ENCODE measurements around the gene COL4A2.
"Not testable (repeated sequence)": the region's sequence is repeated elsewhere in the genome, so short reads cannot be mapped to it uniquely, and the experiment has no call there.

The COL4A2 gene

DNA sequence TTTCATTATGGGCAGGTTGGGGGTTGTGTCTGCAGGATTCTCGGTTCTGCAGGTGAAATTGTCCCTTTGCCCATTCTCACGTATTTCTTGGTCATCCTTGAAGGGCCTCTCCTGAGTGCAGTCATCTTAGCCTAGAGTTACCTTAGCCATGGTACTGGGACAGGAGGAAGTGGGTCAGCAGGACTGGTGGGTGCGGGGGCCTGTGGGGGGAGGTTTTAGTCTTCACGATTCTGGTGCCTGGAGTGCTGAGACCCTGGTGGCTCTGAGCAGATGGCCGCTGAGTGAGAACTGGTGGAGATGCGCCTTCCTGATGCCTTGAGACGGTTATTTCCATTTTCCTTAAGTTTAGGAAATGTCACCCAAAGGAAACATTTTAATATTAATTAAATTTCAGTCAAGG, 11.8 kb downstream of the COL4A2 start:
- ATAC-seq (replicated peaks) (no peak), DNase-seq (no peak)
- H3K27me3 Mint-ChIP-seq, result peaks cover 28 to 61% of the 10 kb centered on the region in 2 donors
- H3K27ac Mint-ChIP-seq, result no peak overlapping the region
- no peak overlapping the region for H3K4me3 Mint-ChIP-seq
- H3K36me3 Mint-ChIP-seq (ENCODE audit: insufficient read depth), result no peaks in the 10 kb centered on the region
- H3K4me1 Mint-ChIP-seq (ENCODE audit: low read depth in 2 of 2), result no peaks in the 10 kb centered on the region
- no peaks in the 10 kb centered on the region for H3K9me3 Mint-ChIP-seq

- no peak for DNase-seq
- Mint-ChIP-seq H3K27ac (no peak overlapping the region), H3K27me3 (peaks cover 27 to 66% of the 10 kb centered on the region in 2 donors), H3K36me3 (ENCODE audit: insufficient read depth) (no peaks in the 10 kb centered on the region), H3K9me3 (no peaks in the 10 kb centered on the region), H3K4me1 (ENCODE audit: low read depth in 2 of 2) (no peaks in the 10 kb centered on the region), H3K4me3 (no peak overlapping the region)
- no peak for ATAC-seq (replicated peaks)
Measured at GRCh38 chr13:110319397-110319773, 12.3 kb downstream of the COL4A2 start.

DNA sequence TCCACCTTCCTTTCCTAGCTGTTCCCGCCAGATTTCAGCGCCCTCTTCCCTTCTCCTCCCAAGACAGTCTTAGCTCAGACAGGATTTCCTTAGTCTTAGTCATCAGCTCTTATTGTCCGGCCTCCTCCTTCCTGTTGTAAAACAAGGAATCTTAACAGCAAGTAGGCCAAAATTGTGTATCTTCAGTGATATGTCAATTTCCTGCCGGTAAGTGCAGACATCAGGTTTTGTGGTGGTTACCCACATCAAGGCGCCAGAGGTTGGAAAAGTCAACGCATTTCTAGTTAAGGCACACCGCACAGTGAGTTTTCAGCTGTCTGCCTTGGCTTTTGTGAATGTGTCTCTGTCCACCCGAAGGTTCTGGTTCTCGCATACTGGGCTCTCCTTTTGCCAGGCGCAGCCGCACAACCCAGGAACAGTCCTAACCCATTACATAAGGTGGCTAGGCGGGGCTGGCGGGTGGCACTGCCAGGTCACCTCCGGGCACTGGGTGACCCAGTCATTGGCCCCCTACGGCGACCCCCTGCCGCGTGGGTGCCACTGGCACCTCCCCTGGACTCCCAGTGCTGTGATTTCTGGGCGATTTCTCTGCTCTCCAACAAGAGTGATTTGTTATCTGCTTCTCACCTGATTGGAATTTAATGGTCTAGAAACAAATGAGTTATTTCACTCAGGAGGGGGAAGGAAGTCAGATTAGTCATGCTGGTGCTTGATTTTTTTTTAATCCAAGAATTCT, 12.9 kb downstream of the COL4A2 start:
- Mint-ChIP-seq H3K36me3 (ENCODE audit: insufficient read depth) (no peaks in the 10 kb centered on the region), H3K27ac (no peak overlapping the region)

DNA sequence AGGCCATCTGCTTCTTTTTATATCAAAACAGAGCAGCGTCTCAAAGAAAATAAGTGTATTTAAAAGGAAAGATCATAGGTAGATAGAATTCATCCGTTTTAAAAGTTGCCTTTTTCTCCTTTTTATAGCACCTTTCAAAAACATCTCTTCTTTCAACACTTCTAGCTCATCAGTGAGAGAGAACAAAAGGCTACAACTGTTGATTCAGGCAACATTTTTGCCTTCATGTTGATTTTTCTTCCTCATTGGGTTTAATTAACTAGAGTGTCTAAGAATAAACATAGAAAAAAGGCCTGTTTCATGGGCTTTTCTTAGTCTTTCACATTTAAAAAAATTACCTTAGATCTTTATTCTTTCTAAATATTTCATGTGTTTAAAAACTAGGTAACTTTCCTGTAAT, 13.6 kb downstream of the COL4A2 start:
- no peak overlapping the region for H3K27ac Mint-ChIP-seq
- no peak overlapping the region for H3K4me3 Mint-ChIP-seq
- no peaks in the 10 kb centered on the region for H3K4me1 Mint-ChIP-seq (ENCODE audit: low read depth in 2 of 2)
- ATAC-seq (replicated peaks), result no peak
- DNase-seq, result no peak
- H3K9me3 Mint-ChIP-seq, result no peaks in the 10 kb centered on the region
- no peaks in the 10 kb centered on the region for H3K36me3 Mint-ChIP-seq (ENCODE audit: insufficient read depth)
- peaks cover 37 to 79% of the 10 kb centered on the region in 2 donors for H3K27me3 Mint-ChIP-seq

More for the DNA sequence above, 12.9 kb downstream of the COL4A2 start:
- no peak for ATAC-seq (replicated peaks)
- Mint-ChIP-seq H3K4me3 (no peak overlapping the region), H3K9me3 (no peaks in the 10 kb centered on the region), H3K27me3 (peaks cover 33 to 72% of the 10 kb centered on the region in 2 donors), H3K4me1 (ENCODE audit: low read depth in 2 of 2) (no peaks in the 10 kb centered on the region)
- DNase-seq, result no peak

DNA sequence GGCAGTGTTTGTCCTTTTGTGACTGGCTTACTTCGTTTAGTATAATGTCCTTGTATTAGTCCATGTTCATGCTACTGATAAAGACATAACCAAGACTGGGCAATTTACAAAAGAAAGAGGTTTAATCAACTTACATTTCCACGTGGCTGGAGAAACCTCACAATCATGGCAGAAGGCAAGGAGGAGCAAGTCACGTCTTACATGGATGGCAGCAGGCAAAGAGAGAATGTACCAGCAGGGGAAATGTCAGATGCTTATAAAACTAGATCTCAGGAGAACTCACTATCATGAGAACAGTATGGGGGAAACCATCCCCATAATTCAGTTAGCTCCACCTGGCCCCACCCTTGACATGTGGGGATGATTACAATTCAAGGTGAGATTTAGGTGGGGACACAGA, 14.5 kb downstream of the COL4A2 start:
- H3K27me3 Mint-ChIP-seq, result peaks cover 43 to 86% of the 10 kb centered on the region in 2 donors
- H3K9me3 Mint-ChIP-seq; ATAC-seq (replicated peaks); DNase-seq; H3K4me1 Mint-ChIP-seq (ENCODE audit: low read depth in 2 of 2); H3K36me3 Mint-ChIP-seq (ENCODE audit: insufficient read depth); H3K4me3 Mint-ChIP-seq; H3K27ac Mint-ChIP-seq: not testable (repeated sequence)

- Mint-ChIP-seq H3K4me1 (ENCODE audit: low read depth in 2 of 2) (peaks cover 0 to 1% of the 10 kb centered on the region in 2 donors), H3K4me3 (no peak overlapping the region), H3K36me3 (ENCODE audit: insufficient read depth) (no peaks in the 10 kb centered on the region), H3K27ac (no peak overlapping the region), H3K27me3 (peaks cover 50 to 86% of the 10 kb centered on the region in 2 donors), H3K9me3 (no peaks in the 10 kb centered on the region)
- no peak for DNase-seq
- no peak for ATAC-seq (replicated peaks)
Measured at GRCh38 chr13:110322126-110322827, 15.2 kb downstream of the COL4A2 start.

DNA sequence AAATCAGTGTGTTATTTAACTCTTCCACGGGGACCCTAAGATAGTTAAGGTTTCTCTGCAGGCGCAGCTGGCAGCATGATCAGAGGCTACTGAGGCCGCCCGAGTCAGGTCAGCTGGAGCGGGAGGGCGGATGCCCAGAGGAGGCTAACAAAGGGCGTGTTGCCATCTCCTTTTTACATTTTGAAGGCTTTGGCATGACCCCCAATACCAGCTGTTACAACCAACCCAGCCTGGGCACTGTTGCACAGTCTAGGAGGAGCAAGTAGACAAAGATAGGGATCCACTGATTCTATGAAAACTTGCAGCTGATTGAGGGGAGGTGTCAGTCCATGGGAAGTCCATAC, 15.7 kb downstream of the COL4A2 start:
- no peak overlapping the region for H3K4me3 Mint-ChIP-seq
- no peak overlapping the region for H3K27ac Mint-ChIP-seq
- ATAC-seq (replicated peaks) (no peak), DNase-seq (no peak)
- peaks cover 51 to 87% of the 10 kb centered on the region in 2 donors for H3K27me3 Mint-ChIP-seq
- H3K4me1 Mint-ChIP-seq (ENCODE audit: low read depth in 2 of 2), result peaks cover 0 to 1% of the 10 kb centered on the region in 2 donors
- no peaks in the 10 kb centered on the region for H3K36me3 Mint-ChIP-seq (ENCODE audit: insufficient read depth)
- H3K9me3 Mint-ChIP-seq, result no peaks in the 10 kb centered on the region

DNA sequence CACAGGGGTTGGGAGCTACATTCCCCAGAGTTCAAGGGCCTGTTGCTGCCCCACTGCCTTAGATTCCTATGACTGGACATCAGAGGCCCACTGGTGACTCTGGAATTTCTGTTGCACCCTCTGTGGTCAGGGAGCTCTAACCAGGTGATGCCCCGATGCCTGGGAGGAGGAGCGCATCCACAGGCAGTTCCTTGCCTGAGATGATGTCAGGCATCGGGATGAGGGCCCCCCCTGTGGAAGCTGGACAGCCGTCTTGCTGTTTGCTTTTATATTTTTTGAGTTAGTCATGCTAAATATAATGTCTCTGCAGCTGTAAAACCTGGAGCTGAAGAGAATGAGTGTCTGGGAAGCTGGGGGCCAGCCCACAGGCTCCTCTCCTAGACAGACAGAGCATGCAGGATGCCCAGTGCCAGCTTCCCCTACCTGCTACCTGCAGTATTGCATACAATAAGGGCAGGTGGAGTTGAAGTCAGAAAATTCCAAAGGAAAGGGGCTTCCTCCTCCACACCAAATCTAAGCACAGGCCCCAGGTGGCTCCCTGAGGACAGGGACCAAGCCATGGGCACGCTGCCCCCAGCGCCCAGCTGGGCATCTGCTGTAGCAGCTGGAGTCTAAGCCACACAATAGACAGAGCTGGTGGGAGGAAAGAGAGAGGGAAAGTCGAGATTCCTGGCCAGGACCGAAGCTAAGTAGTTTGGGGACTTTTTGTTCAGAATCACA, 16.2 kb downstream of the COL4A2 start:
- Mint-ChIP-seq H3K27me3 (peaks cover 51 to 87% of the 10 kb centered on the region in 2 donors), H3K4me1 (ENCODE audit: low read depth in 2 of 2) (peaks cover 0 to 1% of the 10 kb centered on the region in 2 donors), H3K4me3 (no peak overlapping the region), H3K9me3 (no peaks in the 10 kb centered on the region), H3K36me3 (ENCODE audit: insufficient read depth) (no peaks in the 10 kb centered on the region), H3K27ac (no peak overlapping the region)
- no peak for DNase-seq
- ATAC-seq (replicated peaks), result no peak

- Mint-ChIP-seq H3K27ac (no peak overlapping the region), H3K36me3 (ENCODE audit: insufficient read depth) (no peaks in the 10 kb centered on the region), H3K4me1 (ENCODE audit: low read depth in 2 of 2) (peaks cover 0 to 1% of the 10 kb centered on the region in 2 donors), H3K9me3 (no peaks in the 10 kb centered on the region), H3K4me3 (no peak overlapping the region), H3K27me3 (peaks cover 47 to 79% of the 10 kb centered on the region in 2 donors)
- DNase-seq (no peak), ATAC-seq (replicated peaks) (no peak)
Measured at GRCh38 chr13:110324026-110324749, 17.1 kb downstream of the COL4A2 start.

GRCh38 chr13:110326263-110326904, 19.3 kb downstream of the COL4A2 start:
- Mint-ChIP-seq H3K4me3 (no peak overlapping the region), H3K27me3 (peaks cover 45 to 79% of the 10 kb centered on the region in 2 donors), H3K27ac (no peak overlapping the region), H3K4me1 (ENCODE audit: low read depth in 2 of 2) (peaks cover 0 to 1% of the 10 kb centered on the region in 2 donors), H3K9me3 (no peaks in the 10 kb centered on the region), H3K36me3 (ENCODE audit: insufficient read depth) (no peaks in the 10 kb centered on the region)
- no peak for DNase-seq
- ATAC-seq (replicated peaks), result no peak

DNA sequence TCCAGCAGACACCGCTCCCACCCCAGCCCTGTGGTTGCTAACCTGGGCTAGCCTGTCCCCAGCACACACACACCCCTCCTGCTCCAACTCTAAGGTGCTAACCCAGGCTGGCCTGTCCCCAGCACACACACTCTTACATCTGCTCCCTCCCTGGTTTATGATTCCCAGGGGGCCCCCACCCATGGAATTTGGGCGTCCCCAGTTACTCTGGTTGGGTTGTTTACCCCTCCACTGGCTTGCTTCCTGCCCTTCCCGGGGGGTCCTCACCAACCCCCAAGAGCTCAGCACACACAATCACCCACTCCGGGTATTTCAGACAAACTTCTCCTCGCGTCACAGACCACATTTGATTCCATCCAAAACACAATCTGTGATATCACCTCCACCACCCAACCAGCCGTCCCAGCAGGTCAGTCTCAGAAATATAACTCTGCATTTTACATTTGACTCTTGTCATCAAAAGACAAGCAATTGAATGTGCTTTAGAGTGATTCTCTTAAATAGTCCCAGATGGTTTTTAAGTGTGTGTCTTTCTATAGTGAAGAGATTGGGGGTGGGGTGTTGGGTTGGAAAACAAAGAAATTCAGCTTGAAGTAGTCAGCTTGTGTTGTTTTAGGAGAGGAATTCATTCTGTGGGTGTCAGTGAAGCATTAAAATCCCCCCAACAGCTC, 20.1 kb downstream of the COL4A2 start:
- H3K9me3 Mint-ChIP-seq, result no peaks in the 10 kb centered on the region
- peaks cover 0 to 1% of the 10 kb centered on the region in 2 donors for H3K4me1 Mint-ChIP-seq (ENCODE audit: low read depth in 2 of 2)
- H3K36me3 Mint-ChIP-seq (ENCODE audit: insufficient read depth), result no peaks in the 10 kb centered on the region
- H3K4me3 Mint-ChIP-seq, result no peak overlapping the region
- no peak overlapping the region for H3K27ac Mint-ChIP-seq
- peaks cover 42 to 71% of the 10 kb centered on the region in 2 donors for H3K27me3 Mint-ChIP-seq
- ATAC-seq (replicated peaks) (no peak), DNase-seq (no peak)

- Mint-ChIP-seq H3K36me3 (ENCODE audit: insufficient read depth) (no peaks in the 10 kb centered on the region), H3K9me3 (peaks cover 0 to 5% of the 10 kb centered on the region in 2 donors), H3K4me3 (no peak overlapping the region), H3K4me1 (ENCODE audit: low read depth in 2 of 2) (peaks cover 0 to 1% of the 10 kb centered on the region in 2 donors), H3K27ac (no peak overlapping the region), H3K27me3 (peaks cover 39 to 68% of the 10 kb centered on the region in 2 donors)
- ATAC-seq (replicated peaks), result no peak
- DNase-seq, result no peak
Measured at GRCh38 chr13:110328573-110328972, 21.5 kb downstream of the COL4A2 start.
